Mucosa of gallbladder (tissue), 1 donor: Measurements from ENCODE around the gene PI4K2A. TPM values are rescaled to one million over a fixed set of nuclear protein-coding genes. Genes with fewer than 3 reads are reported as not detected.
"Not testable (repeated sequence)": the region's sequence is repeated elsewhere in the genome, so short reads cannot be mapped to it uniquely, and the experiment has no call there.

Experiments used
- DNase-seq: peaks from one replicate; pipeline ENCODE4 v3.0.0-alpha.2; 2020; ENCODE audit warnings: low spot score
- total RNA-seq: library from RNA; stranded (reverse); gene quantifications from one replicate; pipeline ENCODE4 v1.2.1, GENCODE V29; 2021
- donor health status: DM: no; HTN: no; CAD: no.

PI4K2A gene
- total RNA-seq, 1 donor from 2014 or later, result 22.3 TPM

DNA sequence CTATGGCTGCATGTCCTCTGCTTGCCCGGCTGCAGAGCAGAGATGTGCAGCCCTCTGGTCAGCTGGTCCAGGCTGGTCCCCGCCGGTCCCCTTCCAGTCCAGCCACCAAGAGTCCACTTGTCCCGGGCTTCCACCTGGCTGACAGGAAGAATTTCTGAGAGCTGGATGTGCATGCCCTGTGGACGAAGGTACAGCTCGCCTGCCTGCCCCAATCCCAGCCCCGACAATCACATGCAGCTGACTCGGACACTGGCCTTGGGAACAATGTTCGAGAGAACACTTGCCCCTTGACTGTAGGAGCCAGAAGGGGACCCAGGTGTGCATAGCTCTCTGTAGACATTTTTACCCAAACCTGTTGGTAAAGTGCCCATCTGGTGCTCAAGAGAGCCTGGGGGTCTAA lies 34.8 kb downstream of the PI4K2A start:
- DNase-seq, result no peak

DNA sequence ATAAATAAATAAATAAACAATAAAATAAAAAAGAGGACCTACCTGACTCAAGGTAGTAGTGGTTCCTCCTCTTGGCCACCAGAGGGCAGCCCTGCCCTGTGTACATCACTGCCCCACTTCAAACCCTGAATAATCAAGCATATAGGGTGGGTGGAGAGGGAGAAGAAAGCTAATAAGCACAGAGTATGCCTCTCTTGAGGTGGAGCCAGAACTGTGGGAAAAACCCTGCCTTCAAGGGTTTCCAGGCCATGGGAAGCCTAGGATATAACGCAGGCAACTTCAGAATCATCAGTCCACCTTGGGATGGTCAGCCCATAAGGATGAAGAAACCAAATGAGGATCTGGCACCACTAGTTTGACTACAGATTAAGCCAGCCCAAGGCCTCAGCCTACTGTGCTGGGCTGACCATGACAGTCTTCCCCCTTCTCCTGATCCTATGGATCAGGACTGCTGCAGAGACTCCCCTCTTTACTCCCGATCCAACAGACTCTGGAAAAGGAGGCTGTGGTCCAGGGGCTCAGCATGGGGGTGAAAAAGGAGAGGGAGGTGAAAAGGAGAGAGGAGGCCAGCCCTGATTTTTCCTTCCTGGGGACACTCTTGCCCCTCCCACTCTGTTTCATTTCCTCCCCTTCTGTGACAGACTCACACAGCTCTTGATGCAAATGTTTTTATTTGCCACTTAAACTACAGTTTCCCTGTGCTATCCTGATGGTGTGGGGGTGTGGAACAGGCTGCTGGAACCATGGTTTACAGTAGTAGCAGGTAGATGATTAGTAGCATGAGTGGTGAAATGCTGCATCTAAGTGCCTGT lies 36.5 kb downstream of the PI4K2A start:
- no peak for DNase-seq

DNA sequence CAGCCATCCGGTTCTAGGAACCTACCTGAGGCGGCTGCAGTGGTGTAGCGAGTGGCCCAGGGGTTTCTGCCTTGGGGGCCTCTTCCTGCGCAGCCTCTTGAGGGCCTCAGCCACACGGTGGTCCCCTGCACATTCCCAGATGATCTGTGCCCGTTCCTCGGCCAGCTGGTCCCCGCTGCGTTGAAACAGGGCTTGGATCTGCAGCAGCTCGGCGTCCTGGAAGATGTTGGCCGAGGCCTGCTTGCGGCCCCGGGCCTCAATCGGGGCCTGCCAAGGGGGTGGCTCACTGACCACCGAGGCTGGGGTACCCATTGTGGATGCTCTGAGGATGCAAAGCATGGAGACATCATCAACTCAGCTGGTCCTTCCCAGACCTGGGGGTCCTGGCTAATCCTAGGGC lies 39.1 kb downstream of the PI4K2A start:
- no peak for DNase-seq

DNA sequence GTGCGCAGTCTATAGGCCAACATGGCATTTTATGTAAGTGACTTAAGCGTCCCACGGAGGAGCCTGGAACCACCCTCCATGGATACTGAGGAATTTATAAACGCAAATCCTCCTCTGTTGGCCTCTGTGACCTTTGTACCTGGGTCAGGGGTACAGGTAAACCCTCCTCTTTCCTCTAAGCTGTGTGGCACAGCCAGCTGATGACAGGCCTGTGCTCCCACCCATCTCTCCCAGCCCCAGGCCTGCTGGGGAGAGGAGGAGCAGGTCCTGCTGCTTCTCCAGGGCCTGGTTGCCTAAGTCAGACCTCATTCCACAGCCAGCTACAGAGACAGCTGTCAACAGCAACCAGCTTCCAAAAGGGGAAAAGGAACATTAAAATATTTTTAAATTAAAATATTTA lies 41.6 kb downstream of the PI4K2A start:
- DNase-seq, result no peak

GRCh38 chr10:97683556-97684367 lies 43.3 kb downstream of the PI4K2A start:
- no peak for DNase-seq

DNA sequence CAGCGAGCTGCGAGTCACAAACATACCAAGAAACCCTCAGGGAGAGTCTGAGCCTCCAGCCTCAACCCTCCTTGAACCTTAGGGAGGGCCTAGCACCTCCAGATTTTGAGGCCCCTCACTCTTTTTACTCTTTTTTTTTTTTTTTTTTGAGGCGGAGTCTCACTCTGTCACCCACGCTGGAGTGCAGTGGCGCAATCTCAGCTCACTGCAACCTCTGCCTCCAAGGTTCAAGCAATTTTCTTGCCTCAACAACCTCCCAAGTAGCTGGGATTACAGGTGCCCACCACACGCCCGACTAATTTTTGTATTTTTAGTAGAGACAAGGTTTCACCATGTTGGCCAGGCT lies 43.9 kb downstream of the PI4K2A start:
- DNase-seq, result not testable (repeated sequence)

DNA sequence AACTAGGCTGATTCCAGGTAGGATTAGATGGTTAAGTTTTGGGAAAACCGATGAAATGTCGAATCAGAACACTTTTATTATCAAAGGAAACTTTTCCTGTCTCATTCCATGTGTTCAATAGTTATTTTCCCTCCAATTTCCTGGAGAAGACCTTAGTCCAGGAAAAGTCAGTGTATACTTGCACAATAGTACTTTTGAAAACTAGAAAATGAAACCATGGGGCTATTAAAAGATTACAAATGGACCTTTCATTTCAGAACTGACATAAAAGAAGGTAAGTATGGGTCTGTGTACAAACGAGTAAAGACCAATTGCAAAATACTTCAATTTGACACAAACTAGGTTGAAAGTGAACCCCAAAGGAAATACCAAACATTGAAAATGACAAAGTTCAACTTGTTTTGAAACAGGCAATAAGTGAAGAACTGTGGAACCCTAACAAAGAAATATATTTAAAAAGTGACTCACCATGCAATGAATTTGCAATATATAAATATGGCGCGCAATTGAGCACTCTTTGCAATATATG lies 44.5 kb downstream of the PI4K2A start:
- no peak for DNase-seq

DNA sequence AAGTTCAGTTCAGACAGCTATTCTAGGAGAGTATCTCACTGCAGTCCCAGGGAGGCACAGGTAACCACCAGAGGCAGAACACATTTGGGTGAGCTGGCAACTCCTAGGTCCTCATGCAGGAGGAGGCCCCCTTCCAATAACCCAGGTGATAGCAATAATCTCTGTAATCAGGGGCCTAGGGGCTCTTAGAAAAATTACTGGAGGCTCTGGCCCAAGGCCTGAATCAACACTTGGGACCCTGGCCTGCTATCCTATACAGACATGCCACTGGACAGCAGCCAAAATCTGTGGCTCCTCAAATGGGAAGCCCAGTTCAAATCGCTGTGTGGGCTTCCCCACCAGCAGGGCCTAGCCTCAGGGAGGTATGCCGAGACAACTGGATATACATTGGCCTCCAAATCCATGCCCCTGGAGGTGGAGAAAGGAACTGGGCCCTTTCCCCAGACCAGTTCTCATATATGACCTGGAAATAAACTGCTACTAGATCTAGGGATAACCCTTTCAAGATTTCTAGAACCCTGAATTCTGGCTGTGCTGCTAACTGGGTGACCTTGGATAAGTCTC lies 45.0 kb downstream of the PI4K2A start:
- no peak for DNase-seq

DNA sequence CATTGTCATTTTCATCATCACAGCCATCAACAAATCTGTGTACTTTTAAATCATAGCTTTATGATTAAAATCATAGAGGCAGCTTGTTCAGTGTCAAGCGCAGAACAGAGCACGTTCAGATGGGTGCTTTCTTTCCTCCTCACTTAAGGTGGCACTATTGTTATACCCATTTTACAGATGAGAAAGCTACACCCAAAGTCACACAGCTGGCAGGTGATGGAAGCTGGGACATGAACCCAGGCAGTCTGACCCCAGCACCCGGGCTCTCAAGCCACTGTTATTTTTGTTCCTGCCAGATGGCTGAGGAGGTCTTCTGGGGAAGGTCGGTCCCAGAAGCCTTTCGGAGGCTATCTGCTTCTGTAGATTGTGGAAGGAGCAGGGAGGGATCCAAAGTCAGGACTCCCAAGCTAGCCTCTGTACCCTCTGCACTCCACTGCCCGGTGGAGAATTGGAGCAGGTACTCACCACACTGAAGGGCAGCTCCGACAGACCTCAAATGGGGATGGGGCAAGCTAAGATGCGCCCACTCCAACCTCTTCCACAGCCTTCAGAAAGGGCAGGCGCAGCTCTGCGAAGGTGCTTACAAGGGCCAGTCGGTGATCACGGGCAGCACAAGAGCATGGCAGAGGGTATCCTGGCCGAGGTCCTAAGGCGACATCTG lies 46.0 kb downstream of the PI4K2A start:
- DNase-seq, result no peak

- DNase-seq, result peak; percentile 98
These were observed 46.7 kb downstream of the PI4K2A start, which contains the start of gene AVPI1 for GRCh38 chr10:97686962-97687784. TSS of gene AVPI1 (minus strand) at chr10:97687241. CDS start at chr10:97679905, 7,336 bp downstream.

DNA sequence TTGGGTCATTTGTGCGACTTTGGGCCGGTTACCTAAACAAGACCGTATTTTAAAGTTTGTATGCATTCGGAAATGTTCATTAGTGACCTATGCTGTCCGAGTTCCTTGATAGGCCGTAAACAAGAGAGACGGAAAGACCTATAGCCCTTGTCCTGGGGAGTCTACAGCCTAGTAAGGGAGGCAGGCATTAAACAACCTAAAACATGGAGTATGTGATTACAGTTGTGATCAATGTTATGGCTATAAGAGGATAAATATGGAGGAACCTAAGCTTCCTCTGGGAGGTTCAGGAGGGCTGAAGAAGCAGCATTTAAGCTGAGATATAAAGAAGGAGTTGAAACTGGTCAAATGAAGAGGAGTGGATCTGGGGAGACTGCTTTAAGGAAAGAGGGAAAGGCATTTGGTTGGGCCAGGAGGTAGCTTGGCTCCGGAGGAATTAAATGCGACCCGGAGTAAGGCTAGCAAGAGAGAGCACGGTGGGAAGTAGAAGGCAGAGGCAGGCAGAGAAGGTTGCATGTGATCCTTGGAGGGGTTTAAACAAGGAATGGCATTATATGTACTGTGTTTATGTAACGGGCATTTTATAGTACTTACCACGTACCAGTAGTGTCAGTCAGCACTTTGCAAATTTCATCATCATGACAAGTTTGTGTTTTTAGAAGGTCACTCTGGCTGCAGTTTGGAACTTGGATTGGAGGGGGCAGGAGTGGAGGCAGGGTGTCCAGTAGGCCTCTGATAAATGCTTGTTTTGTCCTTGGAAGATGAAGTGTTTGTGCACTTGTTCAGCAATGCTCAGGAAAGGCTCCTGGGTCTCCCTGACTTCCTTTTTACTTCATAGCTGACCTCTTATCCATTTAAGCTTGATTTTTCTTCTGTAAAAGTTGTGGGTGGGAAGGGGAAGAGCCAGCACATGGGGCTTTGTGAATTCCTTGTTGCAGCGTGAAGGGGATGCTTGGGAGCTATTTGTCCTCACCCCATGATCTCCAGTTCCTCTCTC lies 47.6 kb downstream of the PI4K2A start:
- DNase-seq, result no peak

DNA sequence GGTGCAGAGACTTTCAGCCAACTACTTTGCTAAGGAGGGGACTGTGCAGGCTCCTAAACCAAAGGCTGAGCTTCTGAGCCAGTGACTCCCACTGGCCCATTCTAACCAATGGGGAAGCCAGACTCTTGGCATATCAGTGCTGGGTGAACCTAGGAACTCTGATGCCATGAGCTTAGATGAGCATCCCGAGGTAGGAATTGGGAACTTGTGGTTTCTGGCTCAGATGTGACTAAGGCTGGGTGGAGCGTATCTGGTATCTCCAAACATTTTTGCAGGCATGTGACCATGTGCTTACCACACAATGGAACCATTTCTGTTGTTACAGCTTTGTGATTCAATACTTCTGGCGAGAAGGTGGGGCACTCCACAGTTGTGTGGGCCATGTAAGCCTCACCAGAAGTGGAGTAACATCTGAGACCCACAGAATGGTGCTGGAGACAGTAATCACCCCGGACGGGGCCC lies 49.1 kb downstream of the PI4K2A start:
- DNase-seq, result no peak

DNA sequence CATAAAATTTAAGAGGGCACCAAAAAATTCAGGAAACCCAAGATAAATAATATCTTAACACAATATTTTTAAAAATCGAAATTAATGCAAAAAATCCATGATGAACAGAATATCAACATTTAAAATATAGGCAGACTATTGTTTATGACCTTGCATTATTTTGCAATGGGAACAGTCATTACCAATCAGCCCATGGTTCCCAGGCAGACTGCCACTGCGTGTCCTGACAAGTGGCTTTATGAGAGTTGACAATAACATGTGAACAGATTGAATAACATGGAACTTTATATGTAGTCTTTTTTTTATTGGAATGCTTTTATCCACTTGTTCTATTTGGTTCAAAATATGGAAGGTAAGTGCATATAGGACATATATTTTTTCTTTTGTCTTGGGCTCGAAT lies 49.7 kb downstream of the PI4K2A start:
- DNase-seq, result no peak

DNA sequence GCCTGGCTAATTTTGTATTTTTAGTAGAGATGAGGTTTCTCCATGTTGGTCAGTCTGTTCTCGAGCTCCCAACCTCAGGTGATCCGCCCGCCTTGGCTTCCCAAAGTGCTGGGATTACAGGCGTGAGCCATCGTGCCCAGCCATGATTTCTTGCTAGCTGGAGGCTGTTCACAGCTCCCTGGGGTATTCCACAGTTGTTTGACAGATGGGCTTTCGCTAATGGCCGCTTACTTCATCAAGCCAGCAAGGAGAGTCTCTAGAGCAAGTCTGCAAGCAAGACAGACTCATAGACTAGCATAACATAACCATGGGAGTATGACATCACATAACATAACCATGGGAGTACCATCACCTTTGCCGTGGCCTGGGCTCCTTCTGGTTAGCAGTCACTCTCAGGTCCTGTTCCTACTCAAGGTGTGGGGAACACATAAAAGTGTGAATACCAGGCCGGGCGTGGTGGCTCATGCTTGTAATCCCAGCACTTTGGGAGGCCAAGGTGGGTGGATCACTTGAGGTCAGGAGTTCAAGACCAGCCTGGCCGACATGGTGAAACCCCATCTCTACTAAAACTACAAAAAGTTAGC lies 57.7 kb downstream of the PI4K2A start:
- not testable (repeated sequence) for DNase-seq

DNA sequence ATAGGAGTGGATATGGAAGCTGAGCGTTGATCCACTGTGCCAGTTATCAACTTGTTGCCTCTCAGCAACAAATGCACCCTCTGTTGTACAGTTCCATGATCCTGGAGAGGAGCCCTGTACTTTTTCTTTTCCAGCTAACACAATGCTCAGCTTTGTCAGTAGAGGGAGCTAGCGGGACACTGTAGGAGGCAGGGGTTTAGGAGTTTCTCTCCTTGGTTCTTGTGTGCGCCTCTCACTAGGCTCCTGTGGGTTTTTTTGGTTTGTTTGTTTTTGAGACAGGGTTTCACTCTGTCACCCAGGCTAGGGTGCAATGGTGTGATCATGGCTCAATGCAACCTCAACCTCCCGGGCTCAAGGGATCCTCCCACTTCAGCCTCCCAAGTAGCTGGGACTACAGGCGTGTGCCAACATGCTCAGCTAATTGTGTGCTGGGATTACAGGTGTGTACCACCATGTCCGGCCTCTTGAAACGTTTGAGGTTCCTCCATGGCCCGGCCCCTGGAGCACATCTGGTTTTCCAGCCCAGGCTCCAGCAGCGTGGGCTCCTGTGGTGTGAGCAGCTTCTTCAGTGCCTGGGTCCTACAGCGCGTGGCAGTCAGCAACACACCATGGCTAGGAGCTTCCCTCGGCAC lies 61.1 kb downstream of the PI4K2A start:
- peak; percentile 71 for DNase-seq

DNA sequence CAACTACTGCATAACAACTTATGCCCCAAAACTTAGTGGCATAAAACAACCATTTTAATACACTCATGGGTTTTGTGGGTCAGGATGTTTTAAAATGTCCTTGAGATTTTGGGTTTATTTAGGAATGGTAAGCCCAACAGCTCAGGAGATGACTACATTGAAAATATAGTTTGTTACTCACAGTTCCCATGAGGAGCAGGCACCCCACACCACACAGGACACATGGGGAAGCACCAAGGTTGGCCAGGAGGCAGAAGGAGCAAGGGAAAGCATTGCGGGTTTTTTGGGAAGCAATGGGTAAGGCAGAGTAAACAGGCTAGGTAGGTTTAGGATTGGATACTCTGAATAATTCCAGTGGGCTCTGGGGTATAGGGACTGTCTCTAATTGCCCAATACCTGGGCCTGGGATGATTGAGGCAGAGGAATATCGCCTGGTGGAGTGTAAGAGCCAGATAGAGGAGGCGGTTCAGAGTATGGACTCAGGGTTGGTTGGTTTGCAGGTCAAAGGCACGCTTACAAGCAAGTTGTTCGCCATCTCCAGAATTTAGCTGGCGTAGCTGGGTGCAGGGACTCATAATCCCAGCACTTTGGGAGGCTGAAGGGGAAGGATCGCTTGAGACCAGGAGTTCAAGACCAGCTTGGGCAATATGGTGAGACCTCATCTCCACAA lies 63.1 kb downstream of the PI4K2A start:
- no peak for DNase-seq

DNA sequence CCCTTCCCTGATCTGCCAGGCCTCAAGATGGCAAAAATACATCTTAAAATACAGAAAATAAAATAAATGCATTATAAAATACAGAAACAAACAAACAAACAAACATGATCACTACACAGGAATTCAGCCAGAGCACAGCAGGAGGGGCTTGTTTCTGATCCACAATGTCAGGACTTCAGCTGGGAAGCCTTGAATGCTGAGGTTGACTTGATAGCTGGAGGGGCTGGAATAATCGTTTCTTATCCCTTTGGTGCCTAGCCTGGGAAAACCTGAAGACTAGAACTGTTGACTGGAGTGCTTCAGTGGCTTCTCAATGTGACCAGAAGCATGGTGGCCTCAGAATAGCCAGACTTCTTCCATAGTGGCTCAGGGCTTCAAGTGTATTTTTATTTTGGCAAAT lies 63.9 kb downstream of the PI4K2A start:
- no peak for DNase-seq

DNA sequence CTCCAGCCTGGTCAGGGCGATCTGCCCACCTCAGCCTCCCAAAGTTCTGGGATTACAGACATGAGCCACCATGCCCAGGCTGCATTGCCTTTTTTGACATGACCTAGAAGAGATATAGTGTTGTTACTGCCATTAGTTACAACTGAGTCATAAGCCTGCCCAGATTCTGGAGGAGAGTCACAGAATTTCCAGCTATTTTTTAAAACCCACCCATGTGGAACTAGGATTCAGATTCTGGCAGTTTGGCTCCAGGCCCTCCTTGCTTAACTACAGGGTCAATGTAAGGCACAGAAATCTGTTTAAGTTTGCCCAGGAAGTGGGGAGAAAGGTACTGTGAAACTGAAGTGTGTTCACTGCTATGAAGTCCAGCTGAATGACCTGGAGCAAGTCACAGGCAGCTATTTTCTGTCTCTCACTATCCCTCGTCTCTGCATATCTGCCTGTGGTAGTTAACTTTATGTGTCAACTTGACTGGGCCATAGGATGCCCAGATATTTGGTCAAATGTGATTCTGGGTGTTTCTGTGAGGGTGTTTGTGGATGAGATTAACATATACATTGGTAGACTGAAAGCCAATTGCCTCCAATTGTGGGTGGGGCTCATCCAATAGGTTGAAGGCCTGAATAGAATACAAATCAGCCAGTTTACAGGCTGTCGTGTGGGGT lies 64.7 kb downstream of the PI4K2A start:
- no peak for DNase-seq
